ENCODE measurements around the gene ANGPTL2.

- TF ChIP-seq, protein P1, sequence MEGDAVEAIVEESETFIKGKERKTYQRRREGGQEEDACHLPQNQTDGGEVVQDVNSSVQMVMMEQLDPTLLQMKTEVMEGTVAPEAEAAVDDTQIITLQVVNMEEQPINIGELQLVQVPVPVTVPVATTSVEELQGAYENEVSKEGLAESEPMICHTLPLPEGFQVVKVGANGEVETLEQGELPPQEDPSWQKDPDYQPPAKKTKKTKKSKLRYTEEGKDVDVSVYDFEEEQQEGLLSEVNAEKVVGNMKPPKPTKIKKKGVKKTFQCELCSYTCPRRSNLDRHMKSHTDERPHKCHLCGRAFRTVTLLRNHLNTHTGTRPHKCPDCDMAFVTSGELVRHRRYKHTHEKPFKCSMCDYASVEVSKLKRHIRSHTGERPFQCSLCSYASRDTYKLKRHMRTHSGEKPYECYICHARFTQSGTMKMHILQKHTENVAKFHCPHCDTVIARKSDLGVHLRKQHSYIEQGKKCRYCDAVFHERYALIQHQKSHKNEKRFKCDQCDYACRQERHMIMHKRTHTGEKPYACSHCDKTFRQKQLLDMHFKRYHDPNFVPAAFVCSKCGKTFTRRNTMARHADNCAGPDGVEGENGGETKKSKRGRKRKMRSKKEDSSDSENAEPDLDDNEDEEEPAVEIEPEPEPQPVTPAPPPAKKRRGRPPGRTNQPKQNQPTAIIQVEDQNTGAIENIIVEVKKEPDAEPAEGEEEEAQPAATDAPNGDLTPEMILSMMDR (IDR thresholded peaks at IDR 0.05 in 4 of 5, conservative IDR thresholded peaks at IDR 0.05 in 1 of 5) = no peak
- no peak for TF ChIP-seq POLR2A (IDR thresholded peaks at IDR 0.05)
Measured at GRCh38 chr9:127047971-127048370, 74.5 kb downstream of the ANGPTL2 start.

All from gastrocnemius medialis (tissue), 4 donors.